ENCODE data around the gene CYP2B6.

Gene CYP2B6

GRCh38 chr19:40990972-40991381, at the start of gene CYP2B6:
TSS of gene CYP2B6 (plus strand) at chr19:40991282. CDS start at chr19:40991306, 24 bp downstream.
- Histone ChIP-seq H3K79me2 (ENCODE audit: low read length) (no peaks in the 10 kb centered on the region), H3K4me3 (ENCODE audit: low read length) (no peak within 1 kb of the TSS), H3K36me3 (replicated peaks; ENCODE audit: low read depth, low read length) (no peaks in the 10 kb centered on the region), H3K4me1 (ENCODE audit: low read length) (no peaks in the 10 kb centered on the region), H3K27ac (ENCODE audit: low read length) (no peak within 1 kb of the TSS), H3K4me2 (ENCODE audit: low read length) (no peak within 1 kb of the TSS), H3K27me3 (ENCODE audit: low read depth, low read length) (peaks cover 7% of the 10 kb centered on the region), H3K9ac (ENCODE audit: low read length) (no peak within 1 kb of the TSS), H2AFZ (ENCODE audit: low read depth, low read length) (no peak within 1 kb of the TSS), H4K20me1 (ENCODE audit: insufficient read depth, low read length) (no peaks in the 10 kb centered on the region), H3K9me3 (ENCODE audit: insufficient read depth, low read length) (no peaks in the 10 kb centered on the region)
- no peak for TF ChIP-seq CTCF (IDR thresholded peaks at IDR 0.05; ENCODE audit: low read depth, low read length)
- no peak for TF ChIP-seq EZH2phosphoT487 (IDR thresholded peaks at IDR 0.05; ENCODE audit: low read depth)

DNA sequence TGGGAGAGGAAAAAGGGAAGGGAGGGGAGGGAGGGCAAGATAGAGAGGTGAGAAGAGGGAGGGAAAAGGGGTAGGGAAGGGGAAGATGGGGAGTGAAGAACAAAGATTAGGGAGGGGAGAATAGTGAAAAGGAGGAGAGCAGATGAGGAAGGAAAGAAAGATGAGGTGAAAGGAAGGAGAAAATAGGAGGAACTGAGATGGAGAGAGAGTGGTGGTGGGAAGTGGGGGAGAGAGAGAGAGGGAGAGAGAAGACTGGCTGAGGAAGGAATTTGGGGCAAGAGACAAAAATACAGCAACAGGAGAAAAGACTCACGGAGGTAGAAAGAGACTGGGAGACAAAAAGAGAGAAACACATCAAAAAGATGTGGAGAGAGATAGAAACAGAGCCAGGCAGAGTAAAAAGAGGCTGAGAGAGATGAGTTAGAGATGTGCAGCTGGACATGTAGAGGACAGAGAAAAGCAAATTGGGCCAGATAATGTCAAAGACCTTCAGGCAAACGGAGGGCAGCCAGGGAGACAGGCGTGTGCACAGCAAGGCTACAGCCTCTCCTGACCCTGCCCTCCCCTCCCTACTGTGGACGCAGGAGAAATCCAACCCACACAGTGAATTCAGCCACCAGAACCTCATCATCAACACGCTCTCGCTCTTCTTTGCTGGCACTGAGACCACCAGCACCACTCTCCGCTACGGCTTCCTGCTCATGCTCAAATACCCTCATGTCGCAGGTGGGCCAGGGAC, 49.4 kb upstream of the CYP2B6 start:
- Histone ChIP-seq H3K9me3 (ENCODE audit: insufficient read depth, low read length) (no peaks in the 10 kb centered on the region), H3K9ac (ENCODE audit: low read length) (no peak overlapping the region), H3K27ac (ENCODE audit: low read length) (no peak overlapping the region), H3K79me2 (ENCODE audit: low read length) (no peaks in the 10 kb centered on the region), H3K36me3 (replicated peaks; ENCODE audit: low read depth, low read length) (no peaks in the 10 kb centered on the region), H2AFZ (ENCODE audit: low read depth, low read length) (no peak overlapping the region), H3K4me1 (ENCODE audit: low read length) (no peaks in the 10 kb centered on the region), H3K4me3 (ENCODE audit: low read length) (no peak overlapping the region), H3K27me3 (ENCODE audit: low read depth, low read length) (peaks cover 14% of the 10 kb centered on the region), H3K4me2 (ENCODE audit: low read length) (no peak overlapping the region), H4K20me1 (ENCODE audit: insufficient read depth, low read length) (no peaks in the 10 kb centered on the region)
- TF ChIP-seq EZH2phosphoT487 (IDR thresholded peaks at IDR 0.05; ENCODE audit: low read depth) (no peak), CTCF (IDR thresholded peaks at IDR 0.05; ENCODE audit: low read depth, low read length) (no peak)

- H3K4me2 ChIP-seq (ENCODE audit: low read length): no peak overlapping the region
- no peaks in the 10 kb centered on the region; the same call in 1 of the 2 replicates for H3K27me3 ChIP-seq (ENCODE audit: low read depth, low read length)
- H3K27ac ChIP-seq (ENCODE audit: low read length): no peak overlapping the region
- no peak overlapping the region for H3K4me3 ChIP-seq (ENCODE audit: low read length)
- H2AFZ ChIP-seq (ENCODE audit: low read depth, low read length): no peak overlapping the region
- H3K36me3 ChIP-seq (replicated peaks; ENCODE audit: low read depth, low read length): no peaks in the 10 kb centered on the region
- H4K20me1 ChIP-seq (ENCODE audit: insufficient read depth, low read length): no peaks in the 10 kb centered on the region
- H3K9me3 ChIP-seq (ENCODE audit: insufficient read depth, low read length): no peaks in the 10 kb centered on the region
- no peaks in the 10 kb centered on the region for H3K4me1 ChIP-seq (ENCODE audit: low read length)
- H3K9ac ChIP-seq (ENCODE audit: low read length): no peak overlapping the region
- TF ChIP-seq EZH2phosphoT487 (IDR thresholded peaks at IDR 0.05; ENCODE audit: low read depth) (no peak), CTCF (IDR thresholded peaks at IDR 0.05; ENCODE audit: low read depth, low read length) (no peak)
- H3K79me2 ChIP-seq (ENCODE audit: low read length): no peaks in the 10 kb centered on the region
These were observed 45.4 kb upstream of the CYP2B6 start for GRCh38 chr19:40945645-40946044.

DNA sequence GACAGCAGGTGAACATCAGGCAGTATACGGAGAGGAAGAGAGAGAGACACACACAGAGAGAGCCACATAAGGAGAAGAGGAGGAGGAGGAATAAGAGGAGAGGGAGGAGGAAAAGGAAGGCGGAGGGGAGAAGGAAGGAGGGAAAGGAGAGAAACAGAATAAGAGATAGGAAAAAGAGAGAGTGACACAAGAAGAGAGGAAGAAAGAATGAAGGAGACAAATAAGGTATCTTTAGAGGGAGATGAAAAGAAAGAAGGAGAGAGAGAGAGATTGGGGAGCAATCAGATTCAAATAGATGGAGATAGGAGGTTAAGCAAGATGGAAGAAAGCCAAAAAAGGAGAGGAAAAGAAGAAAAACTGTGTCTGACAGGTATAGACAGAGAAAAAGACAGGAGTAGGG, 44.0 kb upstream of the CYP2B6 start:
- H3K4me1 ChIP-seq (ENCODE audit: low read length): no peaks in the 10 kb centered on the region
- H3K27me3 ChIP-seq (ENCODE audit: low read depth, low read length): no peaks in the 10 kb centered on the region; the same call in 1 of the 2 replicates
- H3K9me3 ChIP-seq (ENCODE audit: insufficient read depth, low read length): no peaks in the 10 kb centered on the region
- H3K27ac ChIP-seq (ENCODE audit: low read length): no peak overlapping the region
- H3K79me2 ChIP-seq (ENCODE audit: low read length): no peaks in the 10 kb centered on the region
- H3K4me2 ChIP-seq (ENCODE audit: low read length): no peak overlapping the region
- H2AFZ ChIP-seq (ENCODE audit: low read depth, low read length): no peak overlapping the region
- H3K36me3 ChIP-seq (replicated peaks; ENCODE audit: low read depth, low read length): no peaks in the 10 kb centered on the region
- no peak overlapping the region for H3K4me3 ChIP-seq (ENCODE audit: low read length)
- no peak for TF ChIP-seq CTCF (IDR thresholded peaks at IDR 0.05; ENCODE audit: low read depth, low read length)
- TF ChIP-seq EZH2phosphoT487 (IDR thresholded peaks at IDR 0.05; ENCODE audit: low read depth): no peak
- H3K9ac ChIP-seq (ENCODE audit: low read length): no peak overlapping the region
- no peaks in the 10 kb centered on the region for H4K20me1 ChIP-seq (ENCODE audit: insufficient read depth, low read length)
